ENCODE measurements around the gene LRMDA.

Gene LRMDA

GRCh38 chr10:75402486-75403143 lies 28.8 kb upstream of the LRMDA start:
- DNase-seq, result no peak

- no peak for DNase-seq
Measured at GRCh38 chr10:75403144-75403938, 28.1 kb upstream of the LRMDA start.

- no peak for DNase-seq
Measured at GRCh38 chr10:75403939-75404814, 27.2 kb upstream of the LRMDA start.

GRCh38 chr10:75404815-75405597 lies 26.4 kb upstream of the LRMDA start:
- DNase-seq, result no peak

GRCh38 chr10:75405598-75406461 lies 25.6 kb upstream of the LRMDA start:
- no peak for DNase-seq

GRCh38 chr10:75406462-75407223 lies 24.8 kb upstream of the LRMDA start:
- DNase-seq, result no peak

- DNase-seq, result no peak
Measured at GRCh38 chr10:75407224-75407712, 24.2 kb upstream of the LRMDA start.

GRCh38 chr10:75407713-75408508 lies 23.5 kb upstream of the LRMDA start:
- no peak for DNase-seq

- DNase-seq, result no peak
Measured at GRCh38 chr10:75408509-75408875, 22.9 kb upstream of the LRMDA start.

GRCh38 chr10:75408911-75409885 lies 22.2 kb upstream of the LRMDA start:
- peak; percentile 26 for DNase-seq

GRCh38 chr10:75410132-75411005 lies 21.1 kb upstream of the LRMDA start:
- DNase-seq, result no peak

GRCh38 chr10:75414527-75414926 lies 16.9 kb upstream of the LRMDA start:
- DNase-seq, result no peak

GRCh38 chr10:75417522-75417927 lies 13.9 kb upstream of the LRMDA start:
- DNase-seq, result no peak

GRCh38 chr10:75418293-75418692 lies 13.1 kb upstream of the LRMDA start:
- no peak for DNase-seq

- DNase-seq, result no peak
Measured at GRCh38 chr10:75418712-75419111, 12.7 kb upstream of the LRMDA start.

GRCh38 chr10:75422913-75423312 lies 8.5 kb upstream of the LRMDA start:
- no peak for DNase-seq

- DNase-seq, result no peak
Measured at GRCh38 chr10:75424571-75424970, 6.9 kb upstream of the LRMDA start.

Data from activated CD4-positive, alpha-beta T cell treated with anti-CD3 and anti-CD28 coated beads, Interleukin-10, Interleukin-2, amounts not matched to agents 100 ng/mL and 50 ng/mL, durations not matched to agents 16 hours and 8 hours (primary cell).